Activated CD8-positive, alpha-beta T cell treated with anti-CD3 and anti-CD28 coated beads for 36 hours (primary cell): Measurements from ENCODE around the gene DCDC2C. TPM values are rescaled to one million over a fixed set of nuclear protein-coding genes. Genes with fewer than 3 reads are reported as not detected.

Source experiments
- ATAC-seq: fragments of 200-7000 bp; cut with Tn5 transposase; one replicate; pipeline ENCODE4 v1.10.0; 2021; ENCODE audit warnings: mild to moderate bottlenecking, moderate library complexity
- CTCF ChIA-PET: fragments of 350-600 bp; sonication (Branson Sonifier 250); formaldehyde crosslinking; loops from one replicate; lab custom pipeline; 2021; ENCODE audit warnings: antibody characterized with exemption; lab: Charles Lee
- POLR2A ChIA-PET: fragments of 350-600 bp; sonication (Branson Sonifier 250); formaldehyde crosslinking; loops from one replicate; lab custom pipeline; 2021; ENCODE audit warnings: antibody characterized with exemption; lab: Charles Lee
- DNase-seq: peaks from one replicate; pipeline ENCODE4 v3.0.0-alpha.2; 2020
- H3K27ac Mint-ChIP-seq: one replicate; pipeline ENCODE4 v1.8.0; 2021; ENCODE audit warnings: mild to moderate bottlenecking, mixed read lengths
- H3K27me3 Mint-ChIP-seq: one replicate; pipeline ENCODE4 v1.8.0; 2021; ENCODE audit warnings: mixed read lengths
- H3K36me3 Mint-ChIP-seq: one replicate; pipeline ENCODE4 v1.8.0; 2021; ENCODE audit warnings: low read depth, mixed read lengths
- H3K4me1 Mint-ChIP-seq: one replicate; pipeline ENCODE4 v1.8.0; 2021; ENCODE audit warnings: low read depth, mixed read lengths
- H3K4me3 Mint-ChIP-seq: one replicate; pipeline ENCODE4 v1.8.0; 2021; ENCODE audit warnings: mild to moderate bottlenecking, moderate library complexity, mixed read lengths
- H3K9me3 Mint-ChIP-seq: one replicate; pipeline ENCODE4 v1.8.0; 2021; ENCODE audit warnings: mixed read lengths
- intact Hi-C: fragments of 100-400 bp; cut with micrococcal nuclease; formaldehyde crosslinking; loops from one replicate; pipeline ENCODE4 v1.10.0; 2022
- total RNA-seq, 2 experiments: library from RNA; stranded (reverse); gene quantifications; one replicate each; pipeline ENCODE4 v1.2.3, GENCODE V29; 2021
- TF ChIP-seq, protein P1 (sequence below): fragments of 200-600 bp; IDR thresholded peaks from one replicate; pipeline ENCODE4 v1.8.0; 2022; ENCODE audit warnings: antibody characterized with exemption, mild to moderate bottlenecking

Gene DCDC2C
- total RNA-seq, 2 experiments from 2014 or later, result not detected

DNA sequence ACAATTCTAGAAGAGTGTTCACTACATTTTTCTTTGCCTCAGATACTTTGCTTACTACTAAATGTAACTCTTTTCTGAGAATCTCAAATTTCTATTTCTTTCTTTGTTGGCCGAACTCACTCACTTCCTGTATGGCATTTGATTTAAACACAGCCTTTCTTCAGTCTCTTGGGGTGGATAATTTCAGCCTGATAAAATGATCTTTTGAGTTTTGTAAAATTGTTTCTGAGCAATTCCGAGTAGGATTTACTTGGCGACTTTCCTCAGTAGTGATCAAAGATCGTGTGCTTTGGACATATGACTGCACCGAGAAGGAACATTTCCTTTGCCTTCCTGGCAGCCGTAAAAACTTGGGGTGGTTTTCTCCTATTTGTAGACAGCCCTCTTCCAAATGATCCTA lies 127.4 kb downstream of the DCDC2C start:
- intact Hi-C loops, result no loop called here

DNA sequence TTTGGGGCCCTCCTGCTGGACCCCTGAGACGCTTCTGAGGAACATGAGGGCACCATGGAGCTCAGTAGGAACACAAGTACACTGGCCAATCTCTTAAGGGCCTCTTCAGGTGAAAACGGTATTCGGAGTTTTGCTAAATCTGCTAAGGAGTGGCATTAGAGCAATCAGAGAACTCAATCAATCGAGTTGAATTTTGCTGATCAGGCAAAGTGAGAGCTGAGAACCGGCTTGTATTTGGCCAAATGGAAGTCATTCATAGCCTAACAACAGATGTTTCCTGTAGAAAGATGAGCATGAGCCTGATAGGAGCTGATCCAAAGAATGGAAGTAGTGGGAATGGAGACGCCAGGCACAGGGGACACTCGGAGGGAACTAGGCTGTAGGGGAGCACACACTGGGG lies 133.7 kb downstream of the DCDC2C start:
- Mint-ChIP-seq H3K4me3 (no peak overlapping the region), H3K27me3 (no peaks in the 10 kb centered on the region), H3K27ac (no peak overlapping the region), H3K36me3 (no peaks in the 10 kb centered on the region), H3K9me3 (peaks cover 4% of the 10 kb centered on the region), H3K4me1 (no peaks in the 10 kb centered on the region)
- CTCF ChIA-PET, result no interaction called here
- no peak for DNase-seq
- POLR2A ChIA-PET, result no interaction called here
- no peak for ATAC-seq
- intact Hi-C loops, result no loop called here
- TF ChIP-seq, protein P1, sequence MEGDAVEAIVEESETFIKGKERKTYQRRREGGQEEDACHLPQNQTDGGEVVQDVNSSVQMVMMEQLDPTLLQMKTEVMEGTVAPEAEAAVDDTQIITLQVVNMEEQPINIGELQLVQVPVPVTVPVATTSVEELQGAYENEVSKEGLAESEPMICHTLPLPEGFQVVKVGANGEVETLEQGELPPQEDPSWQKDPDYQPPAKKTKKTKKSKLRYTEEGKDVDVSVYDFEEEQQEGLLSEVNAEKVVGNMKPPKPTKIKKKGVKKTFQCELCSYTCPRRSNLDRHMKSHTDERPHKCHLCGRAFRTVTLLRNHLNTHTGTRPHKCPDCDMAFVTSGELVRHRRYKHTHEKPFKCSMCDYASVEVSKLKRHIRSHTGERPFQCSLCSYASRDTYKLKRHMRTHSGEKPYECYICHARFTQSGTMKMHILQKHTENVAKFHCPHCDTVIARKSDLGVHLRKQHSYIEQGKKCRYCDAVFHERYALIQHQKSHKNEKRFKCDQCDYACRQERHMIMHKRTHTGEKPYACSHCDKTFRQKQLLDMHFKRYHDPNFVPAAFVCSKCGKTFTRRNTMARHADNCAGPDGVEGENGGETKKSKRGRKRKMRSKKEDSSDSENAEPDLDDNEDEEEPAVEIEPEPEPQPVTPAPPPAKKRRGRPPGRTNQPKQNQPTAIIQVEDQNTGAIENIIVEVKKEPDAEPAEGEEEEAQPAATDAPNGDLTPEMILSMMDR, result no peak

More for the DNA sequence above, 127.4 kb downstream of the DCDC2C start:
- CTCF ChIA-PET, result no interaction called here
- no peaks in the 10 kb centered on the region for H3K27me3 Mint-ChIP-seq
- H3K4me3 Mint-ChIP-seq, result no peak overlapping the region
- no peaks in the 10 kb centered on the region for H3K4me1 Mint-ChIP-seq
- no peak for DNase-seq
- ATAC-seq, result no peak
- no peaks in the 10 kb centered on the region for H3K9me3 Mint-ChIP-seq
- TF ChIP-seq, protein P1, result no peak
- no peaks in the 10 kb centered on the region for H3K36me3 Mint-ChIP-seq
- POLR2A ChIA-PET, result no interaction called here
- no peak overlapping the region for H3K27ac Mint-ChIP-seq

DNA sequence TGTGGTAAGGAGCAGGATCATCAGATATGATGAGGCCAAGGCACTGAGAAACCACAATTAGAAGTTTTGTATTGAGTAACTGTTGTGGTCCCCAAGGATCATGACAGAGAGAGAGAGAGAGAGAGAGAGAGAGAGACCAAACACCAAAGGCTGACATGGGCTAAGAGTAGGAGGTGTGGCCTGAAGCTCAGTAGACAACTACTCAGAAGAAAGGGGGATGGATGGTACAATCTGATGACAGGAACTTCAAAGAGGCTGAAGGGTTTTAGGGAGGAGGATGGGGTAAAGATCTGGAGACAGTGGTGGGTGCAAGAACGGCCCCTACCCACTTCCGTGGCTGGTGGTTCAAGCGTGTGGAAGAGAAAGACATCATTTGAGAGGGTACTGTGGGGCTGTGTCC lies 135.0 kb downstream of the DCDC2C start:
- Mint-ChIP-seq H3K27ac (no peak overlapping the region), H3K4me3 (no peak overlapping the region), H3K27me3 (no peaks in the 10 kb centered on the region), H3K36me3 (no peaks in the 10 kb centered on the region), H3K9me3 (peaks cover 4% of the 10 kb centered on the region), H3K4me1 (no peaks in the 10 kb centered on the region)
- CTCF ChIA-PET, result no interaction called here
- ATAC-seq (no peak), DNase-seq (no peak)
- POLR2A ChIA-PET, result no interaction called here
- TF ChIP-seq, protein P1, result no peak
- intact Hi-C loops, result no loop called here

DNA sequence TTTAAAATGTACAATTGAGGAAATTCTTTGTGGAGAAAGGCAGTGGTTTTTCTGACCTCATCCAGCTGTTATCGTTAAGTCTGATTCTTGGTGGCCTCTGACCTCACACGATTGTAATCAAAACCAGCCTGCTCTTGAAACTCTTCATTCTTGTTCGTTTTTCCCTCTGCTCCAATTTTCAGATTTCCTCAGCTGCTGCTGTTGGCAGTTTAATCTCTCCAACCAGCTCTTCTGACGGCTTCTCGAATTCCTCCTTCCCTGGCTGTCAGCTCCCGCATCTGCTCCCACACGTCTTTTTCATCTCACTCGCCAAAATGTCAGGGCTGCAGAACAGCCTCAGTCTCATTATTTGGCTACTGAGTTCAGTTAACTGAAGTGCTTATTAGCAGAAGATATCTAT lies 136.1 kb downstream of the DCDC2C start:
- POLR2A ChIA-PET, result no interaction called here
- H3K27ac Mint-ChIP-seq, result no peak overlapping the region
- ATAC-seq (no peak), DNase-seq (no peak)
- no peaks in the 10 kb centered on the region for H3K27me3 Mint-ChIP-seq
- peaks cover 4% of the 10 kb centered on the region for H3K9me3 Mint-ChIP-seq
- no peaks in the 10 kb centered on the region for H3K36me3 Mint-ChIP-seq
- CTCF ChIA-PET, result no interaction called here
- H3K4me3 Mint-ChIP-seq, result no peak overlapping the region
- intact Hi-C loops, result no loop called here
- H3K4me1 Mint-ChIP-seq, result no peaks in the 10 kb centered on the region
- TF ChIP-seq, protein P1, result no peak

DNA sequence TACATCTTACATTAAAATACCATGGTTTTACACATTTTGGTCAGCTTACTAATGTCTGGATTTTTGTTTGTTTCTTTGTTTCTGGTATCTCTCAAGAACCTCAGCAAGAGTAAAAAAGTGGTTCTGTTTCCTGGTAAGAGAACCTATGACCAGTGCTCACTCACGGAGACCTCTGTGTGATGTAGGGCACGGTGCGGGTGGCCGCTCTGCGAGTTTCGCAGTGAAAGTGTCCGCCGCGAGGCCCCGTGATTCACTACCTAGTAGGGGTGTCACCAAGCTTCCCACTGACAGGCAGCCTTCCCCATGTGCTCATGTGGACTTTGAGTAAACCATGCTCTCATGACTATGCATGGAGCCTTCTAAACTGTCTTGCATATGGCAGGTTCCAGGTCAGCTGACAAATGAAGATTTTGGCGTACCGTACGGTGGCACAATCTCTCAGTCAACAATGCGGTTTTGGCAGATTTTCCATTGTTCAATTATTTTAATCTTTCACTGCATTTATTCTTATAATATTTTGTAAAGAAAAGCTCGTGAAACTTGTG lies 137.3 kb downstream of the DCDC2C start:
- Mint-ChIP-seq H3K27ac (no peak overlapping the region), H3K4me3 (no peak overlapping the region), H3K27me3 (no peaks in the 10 kb centered on the region), H3K9me3 (peaks cover 4% of the 10 kb centered on the region), H3K4me1 (no peaks in the 10 kb centered on the region), H3K36me3 (no peaks in the 10 kb centered on the region)
- TF ChIP-seq, protein P1, result no peak
- ATAC-seq (no peak), DNase-seq (no peak)
- intact Hi-C loops, result no loop called here
- POLR2A ChIA-PET, result no interaction called here
- CTCF ChIA-PET, result no interaction called here
